NCI-H748 treated with DMSO at 0.1 percent for 48 hours (cell line): Measurements from ENCODE around the gene PRKCZ.
"Not testable (repeated sequence)": the region's sequence is repeated elsewhere in the genome, so short reads cannot be mapped to it uniquely, and the experiment has no call there.

Experiments used
- DNase-seq: peaks from one replicate; lab custom pipeline; 2025; lab: John Stamatoyannopoulos, UW

PRKCZ gene

DNA sequence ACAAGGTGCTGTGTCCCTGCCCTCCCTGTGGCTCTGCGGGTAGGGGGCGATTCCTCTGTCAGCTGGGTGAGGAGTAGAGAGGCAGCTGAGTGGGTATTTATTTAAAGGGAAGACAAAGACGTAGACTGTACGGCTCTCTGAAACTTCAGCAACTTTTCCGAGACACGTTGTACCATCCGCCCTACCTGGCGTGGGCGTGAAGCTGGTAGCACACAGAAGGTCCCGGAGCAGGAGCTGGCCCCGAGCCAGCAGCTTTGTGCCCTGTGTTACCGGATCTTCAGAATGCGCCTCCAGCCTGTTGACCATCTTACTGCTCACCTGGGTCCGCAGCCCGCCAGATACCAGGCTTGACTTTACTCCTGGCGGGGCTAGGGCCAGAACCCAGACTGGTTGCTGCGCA is 34.9 kb downstream of the PRKCZ start:
- DNase-seq: no peak

DNA sequence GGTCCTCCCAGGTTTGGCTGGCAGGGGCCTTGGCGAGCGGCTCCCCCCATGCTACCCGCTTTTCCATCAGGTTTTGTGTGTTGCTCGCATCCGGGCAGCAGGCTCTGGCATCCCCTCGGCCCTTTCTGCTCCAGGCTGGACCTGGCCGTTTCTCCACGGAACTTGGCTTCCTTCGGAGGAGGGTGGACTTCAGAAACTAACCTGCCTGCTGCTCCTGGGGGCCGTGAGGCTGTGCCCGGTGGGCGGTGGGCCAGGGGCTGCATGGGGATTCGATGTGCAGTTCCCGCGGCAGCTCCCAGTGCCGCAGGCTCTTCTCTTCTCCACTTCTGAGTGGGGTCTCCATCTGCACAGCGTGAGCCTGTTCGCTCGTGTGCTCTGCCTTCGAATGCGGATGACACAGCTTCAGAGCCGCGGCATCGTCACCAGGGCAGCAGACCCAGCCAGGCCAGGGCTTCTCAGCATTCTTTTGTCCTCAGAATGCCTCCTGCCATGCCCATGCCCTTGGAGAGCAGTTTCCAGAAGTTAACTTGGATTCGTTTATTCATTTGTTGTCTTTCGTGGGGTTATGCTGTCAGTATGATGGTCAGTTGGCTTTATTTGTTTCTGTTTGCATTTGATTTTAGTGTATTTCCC is 36.4 kb downstream of the PRKCZ start:
- no peak for DNase-seq

DNA sequence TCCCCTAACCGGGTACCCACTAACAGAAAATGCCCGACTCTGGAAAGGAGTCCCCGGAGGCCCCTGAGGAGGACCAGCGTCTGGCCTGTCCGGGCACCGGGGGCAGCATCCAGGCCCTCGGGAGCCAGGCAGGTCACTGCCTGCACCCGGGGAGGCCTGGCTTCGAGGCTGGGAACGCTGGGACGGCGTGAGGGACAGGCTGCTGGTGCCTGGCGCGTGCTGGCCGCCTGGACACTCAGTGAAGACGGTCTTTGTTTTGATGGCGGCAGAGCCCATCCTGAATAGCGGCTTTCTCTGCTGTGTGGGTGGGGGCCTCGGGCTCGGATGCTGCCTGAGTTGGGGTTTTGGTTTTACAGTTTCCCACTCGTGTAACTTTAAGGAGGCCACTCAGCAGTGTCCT is 37.6 kb downstream of the PRKCZ start:
- no peak for DNase-seq

DNA sequence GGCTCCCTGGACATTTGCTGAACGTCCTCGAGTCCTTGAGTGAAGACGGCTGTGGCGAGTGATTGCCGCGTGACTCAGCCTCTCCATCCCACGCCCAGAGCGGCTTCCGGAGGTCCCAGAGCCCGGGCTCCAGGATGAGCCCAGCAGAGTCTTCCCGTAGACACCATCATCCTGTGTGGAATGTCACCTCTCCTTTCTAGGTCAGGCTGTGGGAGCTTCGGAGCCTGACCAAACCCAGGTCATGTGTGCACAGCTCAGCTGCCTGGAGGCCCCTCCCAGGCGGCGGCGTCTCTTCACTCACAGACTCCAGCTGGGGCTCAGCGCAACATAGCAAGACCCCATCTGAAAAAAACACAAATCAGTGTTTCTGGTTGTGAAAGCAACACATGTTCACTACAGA is 38.2 kb downstream of the PRKCZ start:
- DNase-seq: no peak

DNA sequence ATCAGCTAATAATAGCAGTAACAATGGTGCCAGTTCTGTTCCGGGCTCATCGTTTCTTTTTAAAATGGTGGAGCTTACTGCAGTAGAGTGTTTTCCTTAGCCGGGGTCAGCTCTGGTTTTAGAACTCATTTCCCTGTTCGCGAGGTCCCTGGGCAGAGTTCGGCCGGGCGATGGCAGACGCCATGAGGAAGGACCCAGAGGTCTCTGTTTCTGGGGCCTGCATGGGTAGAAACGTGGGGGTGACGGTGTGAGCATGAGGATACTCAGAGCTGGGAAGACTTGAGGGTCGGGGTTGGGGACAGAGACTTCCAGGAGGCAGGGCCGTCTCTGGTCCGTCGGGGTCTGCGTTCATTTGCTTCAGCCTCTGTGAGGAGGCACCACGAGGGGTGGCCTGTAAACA is 38.8 kb downstream of the PRKCZ start:
- DNase-seq: no peak

DNA sequence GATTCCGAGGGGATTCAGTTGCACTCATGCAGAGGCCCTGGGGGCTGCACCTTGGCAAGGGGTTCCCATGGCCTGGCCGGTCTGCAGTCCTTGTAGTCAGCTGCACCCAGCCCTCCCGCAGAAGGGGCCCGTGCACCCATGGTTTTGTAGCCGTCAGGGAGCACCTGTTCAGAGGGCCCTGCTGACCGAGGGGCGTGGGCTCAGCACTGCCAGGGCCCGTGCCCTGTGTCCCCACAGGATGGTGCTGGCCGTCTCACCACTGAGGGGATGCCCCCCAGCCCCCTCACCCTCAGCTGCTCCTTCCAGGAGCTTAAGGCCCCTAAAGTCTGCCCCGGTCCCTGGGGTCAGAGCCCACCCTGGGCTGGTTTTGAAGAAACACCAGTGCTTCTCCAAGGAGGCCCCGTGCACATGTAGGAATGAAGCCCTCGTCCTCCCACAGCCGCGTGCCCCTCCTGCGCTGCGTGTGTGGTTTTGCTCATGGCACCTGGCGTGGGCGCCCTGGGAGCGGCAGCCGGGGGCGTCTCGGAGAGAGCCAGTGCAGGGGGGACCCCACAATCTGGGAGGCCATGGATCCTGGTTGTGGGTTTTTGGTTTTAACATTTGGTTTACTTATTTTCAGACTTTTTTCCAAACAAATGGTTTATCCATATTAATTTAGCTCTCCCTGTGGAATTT is 40.1 kb downstream of the PRKCZ start:
- no peak for DNase-seq

DNA sequence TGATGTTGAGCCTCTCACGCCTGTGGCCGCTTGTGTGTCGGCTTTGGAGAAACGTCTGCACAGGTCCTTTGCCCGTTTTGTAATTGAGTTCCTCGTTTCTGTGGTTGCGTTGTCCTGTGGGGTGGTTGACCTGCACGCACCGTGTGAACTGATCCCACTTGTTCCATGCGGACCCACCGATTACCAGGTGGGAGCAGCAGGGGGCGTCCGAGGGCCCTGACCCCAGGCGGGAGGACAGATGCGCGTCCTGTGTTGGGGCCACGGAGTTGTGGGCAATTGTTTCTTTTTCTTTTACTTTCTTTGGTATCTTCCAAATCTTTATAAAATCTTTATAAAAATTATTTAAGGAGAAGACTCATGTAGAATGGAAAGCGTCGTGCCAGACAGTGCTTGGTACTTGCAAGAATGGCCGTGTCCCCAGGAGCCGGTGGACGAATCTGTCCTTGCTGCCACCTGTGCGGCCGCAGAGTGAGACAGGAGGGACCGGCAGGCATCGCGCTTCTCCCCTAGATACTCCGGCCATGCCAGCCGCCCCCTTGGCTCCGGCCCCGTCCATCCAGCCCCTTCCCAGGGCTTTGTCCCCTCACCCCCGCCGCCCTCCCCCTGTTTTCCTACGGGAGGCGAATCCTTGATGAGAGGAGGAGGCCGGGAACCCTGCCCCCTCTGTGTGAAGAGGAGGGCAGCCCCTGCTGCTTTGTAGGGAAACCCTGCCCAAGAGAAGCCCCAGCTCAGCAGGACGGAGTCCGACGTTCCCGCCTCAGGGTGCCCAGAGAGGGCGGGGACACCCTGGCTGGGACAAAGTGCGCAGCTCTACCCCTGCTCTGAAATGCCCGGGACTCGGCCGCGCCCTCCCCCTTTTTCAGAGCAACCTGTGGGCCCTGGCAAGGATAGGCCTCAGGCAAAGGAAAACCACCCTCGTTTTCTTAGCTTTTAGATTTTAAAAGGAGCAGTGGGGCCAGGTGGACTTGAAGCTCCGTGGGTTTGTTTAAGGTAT is 41.7 kb downstream of the PRKCZ start:
- no peak for DNase-seq

DNA sequence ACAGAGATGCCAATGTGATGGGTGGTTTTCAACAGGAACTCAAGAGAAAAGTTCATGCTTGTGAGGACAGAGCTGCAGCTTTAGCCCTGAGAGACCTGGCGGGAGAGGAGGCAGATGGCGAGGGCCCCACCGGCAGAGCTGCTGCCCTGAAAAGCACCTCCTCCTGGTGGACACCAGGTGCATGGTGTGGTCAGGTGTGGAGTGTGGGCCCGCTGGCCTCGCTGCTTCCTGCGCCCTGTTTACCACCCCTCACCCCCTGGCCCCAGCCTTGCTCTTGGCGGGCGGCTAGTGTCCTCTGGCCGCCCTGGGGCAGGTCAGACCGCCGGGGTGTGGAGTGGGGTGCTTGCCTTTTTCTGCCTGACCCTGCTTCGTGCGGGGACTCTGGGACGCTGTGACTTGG is 42.8 kb downstream of the PRKCZ start:
- no peak for DNase-seq

DNA sequence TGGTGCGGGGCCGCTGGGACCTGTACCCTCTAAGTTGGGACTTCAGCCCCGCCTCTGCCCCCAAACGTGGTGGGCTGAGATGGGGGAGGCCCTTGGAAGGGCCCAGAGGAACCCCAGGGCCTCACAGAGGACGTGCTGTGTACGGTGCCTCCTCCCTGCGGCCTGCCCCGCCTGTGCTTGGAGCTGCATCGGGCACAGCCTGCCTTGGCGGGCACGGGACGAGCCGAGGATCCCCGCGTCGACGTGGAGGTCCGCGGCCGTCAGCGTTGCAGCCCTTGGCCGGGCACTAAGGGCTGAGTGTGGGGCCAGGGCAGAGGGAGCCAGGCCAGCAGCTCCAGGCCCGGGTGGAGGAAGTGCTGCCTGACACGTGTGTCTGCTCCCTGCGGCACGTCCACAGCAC is 43.4 kb downstream of the PRKCZ start:
- DNase-seq: no peak

DNA sequence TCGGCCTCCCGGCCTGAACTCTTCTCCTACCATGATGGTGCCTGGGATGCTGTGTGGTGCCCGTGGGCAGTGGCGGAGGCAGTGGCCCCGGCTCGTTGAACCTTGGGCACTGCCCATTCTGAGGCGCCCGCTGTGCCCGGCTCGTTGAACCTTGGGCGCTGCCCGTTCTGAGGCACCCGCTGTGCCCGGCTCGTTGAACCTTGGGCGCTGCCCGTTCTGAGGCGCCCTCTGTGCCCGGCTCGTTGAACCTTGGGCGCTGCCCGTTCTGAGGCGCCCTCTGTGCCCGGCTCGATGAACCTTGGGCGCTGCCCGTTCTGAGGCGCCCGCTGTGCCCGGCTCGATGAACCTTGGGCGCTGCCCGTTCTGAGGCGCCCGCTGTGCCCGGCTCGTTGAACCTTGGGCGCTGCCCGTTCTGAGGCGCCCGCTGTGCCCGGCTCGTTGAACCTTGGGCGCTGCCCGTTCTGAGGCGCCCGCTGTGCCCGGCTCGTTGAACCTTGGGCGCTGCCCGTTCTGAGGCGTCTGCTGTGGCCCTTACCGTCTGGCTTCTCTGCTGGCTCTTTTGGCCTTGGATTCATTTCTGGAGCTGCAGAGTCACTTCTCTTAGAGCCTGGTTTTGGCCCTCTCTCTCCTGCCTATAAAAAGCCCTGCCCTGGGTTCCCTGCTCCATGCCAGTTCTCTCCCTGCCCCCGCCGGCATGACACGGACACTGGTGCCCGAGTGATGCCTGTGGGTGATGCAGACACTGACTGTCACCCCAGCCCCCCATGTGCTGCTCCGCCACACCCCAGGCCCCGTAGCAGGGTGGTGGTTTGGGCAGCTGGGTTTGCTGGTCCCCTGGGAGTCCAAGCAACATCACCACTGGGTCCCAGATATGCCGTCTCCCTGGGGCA is 44.3 kb downstream of the PRKCZ start:
- not testable (repeated sequence) for DNase-seq

DNA sequence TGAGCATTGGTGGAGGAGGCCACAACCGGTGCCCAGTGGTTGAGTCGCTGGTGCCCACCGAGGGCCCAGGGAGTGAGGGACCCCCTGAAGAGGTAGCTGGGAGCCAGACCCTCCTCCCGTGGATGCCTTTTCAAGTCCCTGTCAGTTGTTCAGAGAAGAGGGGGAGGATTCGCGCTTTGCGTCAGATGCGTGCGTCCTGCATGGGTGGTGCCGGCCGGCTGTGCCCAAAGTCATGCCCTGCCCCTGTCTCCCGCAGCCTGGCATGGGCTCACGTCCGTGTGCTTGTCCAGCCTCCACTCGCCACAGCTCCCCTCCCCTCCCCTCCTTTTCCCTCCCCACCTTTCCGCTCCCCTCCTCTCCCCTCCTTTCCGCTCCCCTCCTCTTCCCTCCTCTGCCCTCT is 45.2 kb downstream of the PRKCZ start:
- DNase-seq: no peak

DNA sequence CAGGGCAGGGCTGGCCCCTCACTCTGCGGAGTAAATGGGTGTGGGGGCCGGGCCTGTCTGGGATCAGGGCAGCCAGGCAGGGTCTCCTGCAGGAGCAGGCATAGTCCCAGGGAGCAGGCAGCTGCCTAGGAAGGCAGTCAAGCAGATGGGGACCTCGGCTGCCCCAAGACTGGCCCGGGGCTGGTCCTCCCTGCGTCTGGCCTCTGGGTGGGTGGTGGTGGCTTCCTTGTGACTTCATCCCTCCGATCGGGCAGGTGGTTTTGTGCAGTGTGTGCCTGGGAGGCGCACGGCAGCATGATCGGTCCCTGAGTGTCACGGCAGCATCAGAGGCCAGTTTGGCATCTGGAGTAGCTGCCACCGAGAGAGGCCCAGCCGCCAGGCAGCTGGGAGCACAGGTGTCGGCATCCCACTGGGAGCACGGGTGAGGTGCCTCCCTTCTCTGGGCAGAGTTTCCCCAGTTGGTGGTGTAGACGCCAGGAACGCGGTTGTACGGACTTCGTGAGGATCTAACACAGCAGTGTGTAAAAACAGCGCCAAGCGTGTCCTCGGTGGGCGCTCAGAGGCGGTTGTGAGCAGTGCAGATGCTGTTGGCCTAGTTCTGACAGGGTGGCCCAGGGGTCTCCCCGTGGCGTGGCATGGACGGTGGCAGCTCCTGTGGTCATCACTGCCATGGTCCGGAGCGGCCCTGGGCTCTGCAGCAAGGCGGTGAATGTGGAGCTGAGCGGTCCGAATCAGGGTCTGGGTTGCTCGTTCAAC is 45.9 kb downstream of the PRKCZ start:
- no peak for DNase-seq

DNA sequence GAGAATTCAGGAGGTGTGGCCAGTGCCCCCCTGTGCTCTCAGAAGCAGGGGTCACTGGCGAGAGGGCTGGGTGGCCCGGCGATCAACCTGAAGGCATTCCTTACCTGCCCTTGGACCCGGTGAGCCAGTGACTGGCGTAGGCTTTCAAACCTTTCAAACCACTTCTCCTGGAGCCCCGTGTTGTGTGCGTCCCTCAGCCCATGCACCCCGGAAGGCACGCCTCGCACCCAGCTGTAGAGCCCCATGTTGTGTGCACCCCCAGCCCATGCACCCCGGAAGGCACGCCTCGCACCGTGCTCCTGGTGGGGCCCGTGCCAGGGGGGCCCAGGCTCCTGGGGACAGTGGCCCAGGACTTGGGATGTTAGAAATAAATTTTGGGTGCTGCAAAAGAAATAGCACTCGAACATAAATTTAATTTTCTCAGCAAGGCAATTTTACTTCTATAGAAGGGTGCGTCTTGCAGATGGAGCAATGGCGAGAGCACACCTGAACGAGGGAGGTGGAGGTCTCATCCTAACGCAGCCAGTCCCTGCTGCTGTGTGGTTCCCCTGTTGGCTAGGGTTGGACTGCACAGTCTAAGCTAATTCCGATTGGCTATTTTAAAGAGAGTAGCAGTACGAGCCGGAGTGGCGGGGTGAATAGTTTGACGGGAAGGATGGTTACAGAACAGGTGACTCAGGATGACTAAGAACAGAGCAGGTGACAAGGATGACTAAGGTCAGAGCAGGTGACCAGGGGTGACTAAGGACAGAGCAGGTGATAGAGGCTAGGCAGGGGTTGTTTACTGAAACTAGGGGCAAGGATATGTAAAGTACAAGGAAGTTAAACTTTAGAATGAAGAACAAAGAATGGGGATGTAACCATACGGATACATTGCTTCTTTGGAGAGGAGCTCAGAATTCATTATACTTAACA is 47.4 kb downstream of the PRKCZ start:
- DNase-seq: no peak

DNA sequence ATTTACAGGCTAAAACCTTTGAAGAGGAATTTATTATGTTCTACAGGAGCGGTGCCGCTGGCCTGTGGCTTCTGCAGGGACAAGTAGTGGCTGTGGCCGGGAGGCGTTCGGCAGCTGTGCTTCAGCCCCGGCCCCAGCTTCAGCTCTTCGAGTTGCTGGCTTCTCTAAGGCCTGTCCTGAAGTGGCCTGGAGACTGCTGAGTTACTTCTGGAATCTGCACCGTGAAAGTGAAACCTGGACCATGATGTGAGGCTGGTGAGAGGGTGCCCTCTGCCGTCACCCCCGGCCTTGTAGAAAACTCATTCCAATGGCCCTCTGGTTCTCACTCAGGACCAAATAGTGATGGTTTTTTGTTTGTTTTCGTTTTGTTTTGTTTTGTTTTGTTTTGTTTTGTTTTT is 48.1 kb downstream of the PRKCZ start:
- DNase-seq: no peak

DNA sequence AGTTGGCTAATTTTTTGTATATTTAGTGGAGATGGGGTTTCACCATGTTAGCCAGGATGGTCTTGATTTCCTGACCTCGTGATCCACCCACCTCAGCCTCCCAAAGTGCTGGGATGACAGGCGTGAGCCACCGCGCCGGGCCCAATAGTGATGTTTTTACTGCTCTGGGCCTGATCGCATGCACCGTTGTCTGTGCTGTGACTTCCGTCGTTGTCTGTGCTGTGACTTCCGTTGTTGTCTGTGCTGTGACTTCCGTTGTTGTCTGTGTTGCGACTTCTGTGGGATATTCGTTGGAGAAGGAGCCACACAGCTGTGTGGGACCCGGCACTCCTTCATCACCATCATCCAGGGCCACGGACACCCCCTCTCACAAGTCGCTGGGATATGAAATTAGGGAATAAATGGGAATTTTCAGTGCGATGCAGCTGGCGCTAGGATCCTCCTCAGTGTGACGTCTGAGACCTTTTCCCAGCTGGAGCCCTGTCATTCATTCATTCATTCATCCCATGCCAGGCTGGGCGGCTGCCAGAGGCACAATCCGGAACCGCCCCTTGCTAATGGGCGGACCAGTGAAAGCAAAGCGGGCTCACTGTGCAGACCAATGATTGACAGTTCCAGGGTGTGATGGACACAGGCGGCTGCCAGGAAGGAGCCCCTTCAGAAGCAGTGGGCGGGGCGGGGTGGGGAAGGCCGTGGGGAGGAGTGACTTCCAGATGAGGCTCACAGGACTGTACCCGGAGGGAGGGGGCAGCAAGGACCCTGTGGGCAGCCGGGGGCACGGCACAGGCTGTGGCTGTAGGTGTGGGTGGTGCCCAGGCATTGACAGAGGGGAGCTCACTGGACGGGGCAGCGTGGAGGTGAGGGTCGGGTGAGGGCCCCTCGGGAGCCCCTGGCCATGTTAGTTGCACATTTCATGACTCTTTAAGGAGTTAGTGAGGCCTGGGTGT is 48.9 kb downstream of the PRKCZ start:
- DNase-seq: no peak

DNA sequence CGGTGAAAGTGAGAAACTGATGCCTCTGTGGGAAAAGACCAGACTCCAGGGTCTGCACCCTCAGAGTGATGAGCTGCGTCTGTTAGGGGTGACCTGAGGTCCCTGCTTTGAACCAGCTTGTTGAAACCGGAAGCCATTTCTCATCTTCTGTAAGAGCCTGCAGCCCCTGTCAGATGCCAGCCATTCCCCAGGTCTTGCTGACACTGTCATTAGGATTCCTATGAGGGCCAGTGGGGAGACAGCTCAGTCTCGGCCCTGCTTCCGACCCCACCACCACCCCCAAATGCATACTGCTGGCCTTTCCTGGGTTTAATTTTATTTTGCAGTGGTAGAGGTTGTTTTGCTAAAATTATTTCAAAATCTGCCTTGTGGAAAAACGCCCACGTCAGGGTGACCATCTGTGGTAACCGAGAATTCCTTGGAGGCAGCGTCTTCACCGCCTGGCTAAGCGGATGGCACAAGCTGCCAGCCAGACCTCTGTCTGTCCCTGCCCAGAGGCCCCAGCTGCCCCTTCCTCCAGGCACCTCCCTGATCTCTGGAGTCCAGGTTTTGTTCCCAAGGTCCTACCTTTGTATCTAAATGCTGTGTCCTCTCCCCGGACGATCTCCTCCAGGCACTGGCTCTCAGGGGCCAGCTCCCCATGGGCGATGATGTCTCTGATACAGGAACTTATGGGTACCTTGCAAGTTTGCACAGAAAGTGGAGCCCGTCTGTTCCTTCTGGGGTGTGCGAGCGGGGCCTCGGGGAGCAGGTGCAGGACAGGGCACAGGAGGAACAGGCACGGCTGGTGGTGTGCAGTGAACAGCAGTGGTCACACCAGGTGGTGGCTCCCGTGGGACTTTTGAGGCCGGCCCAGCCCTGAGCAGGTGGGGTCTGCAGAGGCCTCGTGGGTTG is 49.9 kb downstream of the PRKCZ start:
- DNase-seq: no peak

DNA sequence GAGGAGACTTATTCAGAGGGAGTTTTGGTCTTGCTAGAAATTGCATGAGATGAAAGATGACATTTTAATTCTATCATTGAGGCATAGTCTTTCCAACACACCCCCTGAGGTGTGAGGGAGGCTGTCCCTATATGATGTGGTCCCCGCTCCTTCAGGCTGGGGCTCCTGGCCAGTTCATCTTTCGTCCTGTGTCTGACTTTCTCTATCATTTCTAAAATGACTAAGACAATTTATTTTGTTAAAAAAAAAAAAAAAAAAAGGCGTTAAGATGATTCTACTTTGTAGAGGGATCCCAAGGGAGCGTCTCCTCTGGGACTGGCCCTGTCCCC is 50.5 kb downstream of the PRKCZ start:
- no peak for DNase-seq

DNA sequence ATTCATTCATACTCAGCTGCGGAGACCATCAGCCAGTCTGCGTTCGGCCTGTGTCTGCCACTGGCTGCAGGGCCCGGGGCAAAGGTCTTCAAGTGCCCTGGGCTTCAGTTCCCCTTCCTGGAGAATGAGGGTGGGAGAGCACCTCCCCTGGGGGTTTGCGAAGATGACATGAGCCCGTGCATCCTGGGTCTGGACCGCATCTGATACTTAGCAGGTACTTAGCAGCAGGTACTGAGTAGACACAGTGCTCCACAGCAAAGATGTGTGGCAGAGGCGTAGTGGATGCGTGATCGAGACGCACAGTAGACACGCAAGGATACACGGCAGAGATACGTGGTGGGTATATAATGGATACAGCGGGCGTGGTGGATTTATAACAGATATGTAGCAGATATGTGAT is 51.3 kb downstream of the PRKCZ start:
- DNase-seq: no peak
